Esophagus squamous epithelium (tissue), 4 donors: ENCODE measurements around the gene CCDC197.

Experiments used
- POLR2A ChIP-seq, 4 donors: fragments of 450-650 bp; IDR thresholded peaks; one replicate each; pipeline ENCODE4 v1.6.1; 2017; ENCODE audit warnings: antibody characterized with exemption in 4 of 4, mild to moderate bottlenecking in 4 of 4, moderate library complexity in 3 of 4
- TF ChIP-seq, protein P1 (sequence below), 6 experiments: fragments of 450-650 bp in 4 of 6; fragments of 200-600 bp in 2 of 6; sonication (generic) in 2 of 6; IDR thresholded peaks; one replicate each; pipeline ENCODE4 v1.5.1; 2016 to 2019; ENCODE audit warnings: antibody characterized with exemption in 6 of 6, mild to moderate bottlenecking in 4 of 6, moderate library complexity in 4 of 6

- no peak for TF ChIP-seq POLR2A (IDR thresholded peaks at IDR 0.05)
- TF ChIP-seq, protein P1, sequence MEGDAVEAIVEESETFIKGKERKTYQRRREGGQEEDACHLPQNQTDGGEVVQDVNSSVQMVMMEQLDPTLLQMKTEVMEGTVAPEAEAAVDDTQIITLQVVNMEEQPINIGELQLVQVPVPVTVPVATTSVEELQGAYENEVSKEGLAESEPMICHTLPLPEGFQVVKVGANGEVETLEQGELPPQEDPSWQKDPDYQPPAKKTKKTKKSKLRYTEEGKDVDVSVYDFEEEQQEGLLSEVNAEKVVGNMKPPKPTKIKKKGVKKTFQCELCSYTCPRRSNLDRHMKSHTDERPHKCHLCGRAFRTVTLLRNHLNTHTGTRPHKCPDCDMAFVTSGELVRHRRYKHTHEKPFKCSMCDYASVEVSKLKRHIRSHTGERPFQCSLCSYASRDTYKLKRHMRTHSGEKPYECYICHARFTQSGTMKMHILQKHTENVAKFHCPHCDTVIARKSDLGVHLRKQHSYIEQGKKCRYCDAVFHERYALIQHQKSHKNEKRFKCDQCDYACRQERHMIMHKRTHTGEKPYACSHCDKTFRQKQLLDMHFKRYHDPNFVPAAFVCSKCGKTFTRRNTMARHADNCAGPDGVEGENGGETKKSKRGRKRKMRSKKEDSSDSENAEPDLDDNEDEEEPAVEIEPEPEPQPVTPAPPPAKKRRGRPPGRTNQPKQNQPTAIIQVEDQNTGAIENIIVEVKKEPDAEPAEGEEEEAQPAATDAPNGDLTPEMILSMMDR (IDR thresholded peaks at IDR 0.05), result no peak
These were observed 28.6 kb downstream of the CCDC197 start for GRCh38 chr14:94025720-94026119.
